GDM1 (cell line): ENCODE data around the gene GLRA2.

Source experiments
- DNase-seq: peaks from one replicate; lab custom pipeline; 2025; lab: John Stamatoyannopoulos, UW

Gene GLRA2

DNA sequence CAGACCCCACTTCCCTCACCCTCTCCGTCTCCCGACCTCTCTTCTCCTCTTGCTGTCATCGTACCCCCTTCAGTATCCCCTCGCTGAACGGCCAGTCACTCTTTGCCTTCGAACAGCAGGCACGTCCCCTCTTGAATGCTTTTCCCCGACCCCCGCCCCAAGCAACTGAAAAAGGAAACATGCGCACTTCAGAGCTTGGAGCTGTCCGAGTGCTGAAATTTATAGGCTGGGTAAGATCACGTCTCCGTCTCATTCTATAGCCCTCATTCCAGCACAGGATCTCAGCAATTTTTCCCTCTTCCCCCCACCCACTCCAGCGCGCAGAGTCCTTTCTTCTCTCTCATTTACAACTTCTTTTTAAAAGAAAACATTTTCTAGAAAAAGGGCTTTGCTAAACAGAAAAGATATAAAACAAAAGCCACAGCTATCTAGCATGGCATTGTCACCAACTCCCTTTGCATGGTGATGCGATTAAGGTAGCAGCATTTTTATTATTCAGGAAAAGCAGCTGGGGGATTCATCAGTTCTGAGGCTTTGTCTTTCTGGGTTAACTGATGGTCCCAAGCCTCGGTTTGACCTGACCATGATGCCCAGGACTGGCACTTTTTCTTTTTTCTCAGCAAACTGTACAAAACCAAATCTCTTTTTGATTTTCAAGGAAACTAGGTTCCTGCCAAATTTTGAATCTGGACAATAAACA is at the start of gene GLRA2:
TSS of gene GLRA2 (plus strand) at position 247 of the 700 bp plus-strand sequence. CDS start 522 bp downstream, outside the sequence.
- no peak for DNase-seq

DNA sequence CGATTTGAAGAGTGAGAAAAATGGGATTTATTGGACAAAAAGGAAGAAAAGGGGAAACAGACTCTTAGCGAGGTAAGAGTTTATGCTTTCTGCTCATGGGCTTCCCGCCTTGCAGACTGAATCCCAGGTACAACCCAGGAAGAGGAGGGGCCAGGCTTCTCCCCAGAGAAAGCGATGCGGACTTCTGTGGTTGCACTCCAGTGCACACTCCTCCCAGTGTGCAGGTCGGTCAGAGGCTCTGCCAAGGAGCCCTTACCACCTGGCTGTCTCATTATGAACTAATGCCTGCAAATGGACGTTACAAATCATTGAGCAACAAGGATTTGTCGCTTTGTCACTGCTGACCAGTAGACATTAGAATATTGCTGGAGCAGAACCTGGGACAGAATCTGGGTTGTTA is 39.9 kb upstream of the GLRA2 start:
- DNase-seq, result no peak

DNA sequence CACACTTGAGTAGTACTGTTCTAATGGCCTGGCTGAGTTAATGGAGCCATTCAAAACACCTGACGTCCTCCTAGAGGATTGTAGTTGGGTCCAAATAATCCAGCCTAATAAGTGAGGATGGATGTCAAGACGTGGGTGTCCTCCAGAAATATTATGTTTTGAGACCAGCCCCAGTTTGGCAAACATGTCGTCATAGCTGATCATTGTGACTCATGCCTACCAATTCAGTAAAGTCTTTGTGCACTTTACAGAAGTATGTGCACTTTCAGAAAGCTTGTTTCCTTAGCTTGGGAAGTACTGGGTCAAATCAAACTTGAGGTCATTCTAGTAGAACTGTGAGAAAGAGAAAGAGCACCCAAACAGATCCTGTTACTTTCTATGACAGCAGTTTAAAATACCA is 37.6 kb upstream of the GLRA2 start:
- DNase-seq, result no peak

DNA sequence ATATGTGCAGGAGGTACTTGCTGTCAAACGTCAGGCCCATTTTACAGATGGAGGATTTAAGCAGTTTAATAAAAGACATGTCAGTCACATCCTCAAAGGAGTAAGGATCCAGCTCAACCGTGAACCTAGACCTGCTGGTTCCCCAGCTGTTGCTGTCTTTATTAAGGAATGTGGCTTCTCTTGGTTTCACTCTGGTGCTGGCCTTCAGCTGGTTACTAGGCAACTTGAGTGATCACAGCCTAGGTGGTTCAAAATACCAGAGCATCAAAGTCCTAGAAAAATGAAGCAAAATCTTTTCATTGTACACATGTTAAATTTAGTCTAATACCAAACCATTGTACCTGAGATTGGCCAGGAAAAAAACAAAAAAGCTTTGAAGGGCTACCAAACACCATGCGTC is 32.7 kb upstream of the GLRA2 start:
- no peak for DNase-seq

DNA sequence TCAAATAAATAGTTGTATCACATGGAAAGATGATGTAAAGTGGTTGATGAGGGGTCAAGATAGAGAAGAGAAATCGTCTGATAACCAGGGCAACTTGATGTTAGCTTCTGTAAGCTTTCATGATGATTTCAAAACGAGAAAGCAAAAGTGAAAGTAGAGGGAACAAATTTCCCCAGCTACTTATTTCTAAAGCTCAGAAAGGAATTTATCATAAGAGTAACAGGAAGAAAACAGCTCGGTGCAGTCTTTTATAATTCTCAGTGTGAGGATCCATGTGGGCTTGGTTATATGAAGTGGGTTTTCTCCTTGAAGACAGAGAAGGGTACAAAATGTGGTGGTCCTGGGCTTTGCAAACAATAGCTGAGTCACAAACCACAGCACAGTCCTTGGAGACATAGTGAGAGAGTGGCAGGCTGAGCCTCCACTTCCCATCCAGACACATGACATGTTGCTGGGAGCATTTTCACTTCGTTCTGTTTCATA is 32.1 kb upstream of the GLRA2 start:
- peak; percentile 17 for DNase-seq

DNA sequence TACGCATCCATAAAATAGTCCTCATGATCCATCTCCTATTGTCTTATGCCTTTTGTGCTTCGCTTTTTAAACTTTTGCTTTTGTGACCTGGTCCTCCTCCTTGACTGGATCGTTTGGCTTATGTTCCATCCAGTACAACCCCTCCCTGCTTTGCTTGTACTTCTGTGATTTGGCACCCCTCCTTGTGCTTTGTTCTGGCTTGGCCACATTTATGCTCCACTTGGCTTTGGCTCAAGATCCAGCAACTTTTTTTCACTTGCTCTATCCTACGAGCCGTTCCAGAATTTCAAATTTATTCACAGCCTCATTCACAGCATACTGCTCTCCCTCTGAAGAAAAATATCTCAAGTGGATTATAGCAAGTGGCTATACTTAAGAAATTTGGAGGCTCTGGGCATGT is 28.0 kb upstream of the GLRA2 start:
- DNase-seq, result no peak

DNA sequence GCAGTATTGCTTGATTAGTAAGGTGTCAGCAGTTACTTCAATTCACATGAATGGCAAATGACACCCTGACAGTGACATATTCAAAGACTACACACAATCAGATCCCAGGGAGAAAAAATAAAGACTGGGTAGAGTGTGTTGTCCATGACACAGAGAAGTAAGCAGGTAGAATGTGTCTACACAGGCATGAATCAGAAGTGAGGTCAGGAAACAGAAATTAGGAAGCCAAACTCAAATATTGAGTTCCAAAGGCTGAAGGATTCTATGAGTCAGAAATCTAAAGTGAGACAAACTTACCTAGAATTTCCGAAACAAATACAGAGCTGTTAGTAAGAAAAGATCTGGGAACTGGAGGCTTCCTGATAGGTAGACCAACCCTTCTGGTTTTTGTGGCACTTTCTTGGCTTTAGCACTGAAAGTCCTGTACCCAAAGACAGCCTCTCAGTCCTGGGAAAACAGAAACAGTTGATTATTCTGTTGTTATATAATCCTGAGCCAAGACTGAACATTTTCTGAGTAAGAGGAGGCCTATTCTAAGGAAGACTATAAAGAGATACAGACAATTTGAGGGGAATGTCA is 24.3 kb upstream of the GLRA2 start:
- no peak for DNase-seq

DNA sequence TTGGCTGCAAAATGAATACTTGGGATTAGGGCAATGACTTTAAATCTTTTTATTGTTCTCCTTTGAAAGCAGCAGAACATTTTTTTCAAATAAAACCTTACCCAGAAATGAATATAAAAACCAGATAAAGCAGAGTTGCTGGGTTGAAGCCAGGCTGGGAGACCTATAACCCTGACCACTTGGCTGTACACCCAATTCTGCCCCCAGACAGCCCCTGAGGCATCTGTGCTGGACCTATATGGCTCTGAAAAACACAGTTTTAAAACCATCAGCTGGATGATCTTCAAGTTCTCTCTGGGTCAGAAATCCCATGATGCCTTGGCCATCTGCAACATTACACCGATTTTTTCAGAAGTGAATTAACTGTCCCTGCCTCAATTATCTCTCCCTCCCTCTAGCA is 23.7 kb upstream of the GLRA2 start:
- DNase-seq, result no peak

DNA sequence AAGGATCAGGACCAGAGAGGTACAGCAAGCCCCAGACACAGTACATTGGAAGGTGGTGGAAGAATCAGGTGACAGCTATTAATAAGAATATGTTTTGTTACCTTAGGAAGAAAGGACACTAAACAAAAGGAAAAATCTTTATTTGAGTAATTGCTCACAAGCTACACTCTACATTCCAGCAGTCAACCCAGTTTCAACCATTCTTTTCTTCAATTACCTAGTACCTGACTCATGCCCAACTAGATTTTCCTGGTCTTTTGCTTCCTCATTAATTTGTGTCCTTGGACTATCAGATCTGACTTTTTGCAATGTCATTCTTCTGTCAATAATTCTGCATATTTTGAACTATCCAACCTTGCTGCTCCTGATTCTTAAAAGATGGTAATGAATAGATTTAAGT is 22.5 kb upstream of the GLRA2 start:
- DNase-seq, result no peak

DNA sequence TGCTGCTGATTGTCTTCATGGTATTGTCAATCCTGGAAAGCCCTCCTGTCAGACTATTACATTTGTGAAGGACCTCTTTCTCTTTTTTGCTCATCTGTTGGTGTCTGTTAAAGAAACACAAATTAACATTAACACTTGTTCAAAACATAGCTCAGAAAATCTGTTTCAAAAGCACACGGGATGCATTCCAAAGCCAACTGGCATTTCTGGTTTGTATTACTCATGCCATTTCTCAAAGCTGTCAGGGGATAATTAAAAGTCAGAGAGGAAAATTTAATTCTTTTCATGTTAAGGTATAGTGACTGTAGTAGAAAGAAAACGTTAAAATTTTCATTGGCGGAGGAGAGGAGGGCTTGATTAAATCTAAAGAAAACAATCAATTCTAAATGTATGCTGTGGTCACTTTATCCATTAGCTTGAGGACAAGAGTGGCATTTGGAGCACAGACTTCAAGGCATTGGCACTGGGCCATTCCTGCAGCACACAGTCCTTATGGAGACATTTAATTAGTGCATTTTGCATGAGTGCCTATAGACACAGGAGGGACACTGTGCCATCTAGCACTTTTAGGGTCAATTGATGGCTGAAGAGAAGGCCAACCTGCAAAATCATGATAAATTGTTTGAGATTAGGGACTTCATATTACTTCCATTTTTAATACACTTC is 21.2 kb upstream of the GLRA2 start:
- no peak for DNase-seq

DNA sequence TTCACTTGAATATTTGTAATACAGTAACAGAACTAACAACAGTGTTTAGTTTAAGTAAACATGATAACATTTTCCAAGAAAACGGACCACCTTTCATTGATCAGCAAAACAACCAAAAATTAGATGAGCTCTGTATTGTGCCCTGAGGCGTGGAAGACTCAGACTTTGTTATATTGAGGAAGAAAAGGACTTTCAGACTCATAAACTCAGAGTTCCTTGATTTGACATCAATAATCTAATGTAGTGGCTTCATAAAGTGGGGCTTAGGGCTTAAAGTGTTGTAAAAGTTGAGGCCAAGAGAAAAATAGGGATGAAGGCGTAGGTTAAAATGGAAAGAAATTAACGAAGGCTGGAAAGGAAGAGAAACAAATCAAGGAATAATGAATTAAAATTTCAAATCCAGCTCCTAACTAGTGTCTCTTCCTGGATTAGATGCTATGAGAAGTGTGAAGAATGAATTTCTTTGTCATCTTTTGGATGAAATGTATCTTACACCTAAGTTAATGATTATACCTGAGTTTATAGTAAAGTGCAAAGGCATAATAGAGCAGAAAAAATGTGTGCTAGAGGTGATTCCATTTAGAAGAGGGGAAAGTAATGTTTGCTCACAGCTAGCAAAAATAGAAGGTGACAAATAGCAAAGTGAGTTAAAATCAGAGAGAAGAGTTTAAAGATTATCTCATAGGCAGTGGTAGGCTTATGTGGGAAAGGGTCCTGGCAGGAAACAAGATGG is 19.8 kb upstream of the GLRA2 start:
- no peak for DNase-seq

DNA sequence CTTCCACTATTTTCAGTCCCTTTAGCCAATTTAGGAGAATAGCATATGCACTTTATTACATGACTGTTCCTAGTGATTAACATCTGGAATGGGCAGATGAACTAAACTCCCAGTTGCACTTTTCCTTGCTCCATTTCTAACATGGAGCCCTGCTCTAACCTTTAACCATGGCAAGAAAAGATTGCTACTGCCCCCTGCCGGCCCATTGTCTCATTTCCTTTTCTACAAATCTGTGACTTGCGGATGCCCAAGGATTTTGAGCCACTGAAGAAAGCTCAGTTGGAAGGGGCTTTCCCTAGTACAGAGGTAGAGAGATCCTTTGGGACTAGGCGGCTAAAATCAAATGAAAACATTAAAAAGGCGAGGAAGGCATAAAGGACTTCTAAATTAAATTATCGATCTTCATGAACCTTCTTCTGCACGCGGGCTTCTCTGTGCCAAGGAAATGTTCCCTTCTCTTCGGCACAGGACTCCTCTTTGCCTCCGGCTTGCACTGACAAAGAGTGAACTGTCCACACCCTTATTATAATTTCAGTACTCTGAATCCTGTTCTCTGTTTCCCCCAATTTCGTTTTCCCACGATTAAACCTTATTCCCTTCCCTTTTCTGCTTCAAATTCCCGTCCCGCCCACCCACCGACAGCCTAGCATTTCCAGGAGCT is 577 bp upstream of the GLRA2 start:
- DNase-seq, result peak; percentile 2

DNA sequence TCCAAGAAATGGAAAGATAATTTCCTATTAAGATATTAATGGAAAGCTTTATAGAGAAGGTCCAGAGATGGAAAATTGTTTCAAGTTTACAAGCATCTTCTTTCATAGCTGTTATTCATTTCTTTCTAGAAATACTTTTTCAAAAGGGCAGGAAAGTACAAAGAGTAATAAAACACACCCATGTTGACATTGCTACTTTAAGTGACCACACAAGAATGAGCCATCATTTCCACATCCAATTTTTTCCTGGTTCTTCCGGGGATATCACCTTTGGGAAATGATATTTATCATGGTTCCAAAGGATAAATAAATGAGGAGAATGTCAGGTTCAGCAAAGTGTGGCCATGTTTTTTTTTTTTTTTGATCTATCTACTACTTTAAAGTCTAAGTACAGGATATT is 4.5 kb downstream of the GLRA2 start:
- no peak for DNase-seq

DNA sequence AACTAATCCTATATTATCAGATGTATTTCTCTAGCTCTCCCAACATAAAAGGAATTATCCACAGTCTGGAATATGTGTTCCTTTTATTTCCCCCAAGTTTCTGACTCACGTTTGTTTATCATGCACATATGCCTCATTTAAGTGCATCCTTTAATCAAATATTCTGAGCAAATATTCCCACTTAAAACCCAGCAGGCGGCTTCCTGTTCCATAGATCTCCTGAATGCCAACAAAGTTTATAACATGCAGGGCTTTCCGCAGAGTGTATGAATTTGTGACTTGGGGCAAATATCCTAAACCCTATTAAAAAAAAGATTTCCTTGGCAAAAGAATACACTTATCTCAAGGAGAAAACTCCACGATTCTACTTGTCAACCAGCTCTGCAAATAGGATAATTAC is 16.9 kb downstream of the GLRA2 start:
- no peak for DNase-seq

DNA sequence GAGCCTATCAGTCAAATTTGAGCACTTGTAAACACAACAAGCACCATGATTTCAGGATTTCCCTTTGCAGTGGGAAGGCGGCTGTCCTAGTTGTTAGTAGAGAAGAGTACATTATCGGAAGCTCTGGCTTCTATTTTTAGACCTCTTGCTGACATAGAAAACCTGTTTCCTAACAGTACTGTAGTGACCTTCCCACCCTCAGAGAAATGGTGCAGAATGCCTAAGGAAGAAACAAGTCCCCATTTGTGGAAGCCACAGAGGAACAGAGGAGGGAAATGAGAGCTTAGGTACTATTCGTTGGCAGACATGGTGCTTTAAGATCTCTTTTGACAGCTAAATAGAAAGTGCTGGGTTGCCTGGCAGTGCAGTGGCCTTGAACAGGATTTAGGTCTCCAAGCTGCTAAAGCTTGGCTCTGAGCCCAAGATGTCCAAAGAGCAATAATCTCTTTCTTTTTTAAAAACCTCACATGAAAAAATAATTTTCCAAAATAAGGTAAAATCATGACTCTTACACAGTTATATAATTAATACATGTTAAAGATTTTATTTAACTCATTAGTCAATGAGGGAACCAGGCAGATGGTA is 24.9 kb downstream of the GLRA2 start:
- DNase-seq, result no peak

DNA sequence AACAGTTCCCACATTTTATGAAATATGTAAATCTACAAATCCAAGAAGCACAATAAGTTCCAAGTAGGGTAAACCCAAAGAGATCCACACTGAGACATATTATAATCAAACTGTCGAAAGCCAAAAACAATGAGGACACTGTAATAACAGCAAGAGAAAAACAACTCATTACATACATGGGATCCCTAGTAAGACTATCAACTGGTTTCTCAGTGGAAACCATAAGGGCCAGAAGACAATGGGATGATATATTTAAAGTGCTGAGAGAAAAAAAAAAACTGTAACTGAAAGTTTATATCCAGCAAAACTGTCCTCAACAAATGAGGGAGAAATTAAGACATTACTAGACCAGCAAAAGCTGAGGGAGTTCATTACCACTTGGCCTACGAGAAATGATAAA is 34.7 kb downstream of the GLRA2 start:
- DNase-seq, result no peak

DNA sequence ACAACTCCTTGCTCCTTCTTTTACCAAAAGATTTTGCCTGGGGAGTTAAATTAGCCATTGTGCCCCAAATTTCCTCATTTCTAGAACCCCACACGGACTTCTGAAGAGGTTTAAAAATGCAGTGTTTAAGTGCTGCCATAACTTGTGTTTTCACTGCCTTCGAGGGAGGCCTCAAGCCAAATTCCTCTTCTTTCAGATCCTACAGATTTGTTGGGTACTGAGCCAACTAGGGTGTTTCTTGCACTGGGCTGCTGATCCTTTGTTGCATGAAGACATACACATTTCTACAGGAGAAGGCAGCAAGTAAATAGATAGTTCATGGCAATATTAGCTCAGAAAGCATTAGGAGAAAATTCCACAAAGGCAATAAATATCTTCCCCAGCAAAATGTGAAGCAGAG is 43.8 kb downstream of the GLRA2 start:
- DNase-seq, result no peak

DNA sequence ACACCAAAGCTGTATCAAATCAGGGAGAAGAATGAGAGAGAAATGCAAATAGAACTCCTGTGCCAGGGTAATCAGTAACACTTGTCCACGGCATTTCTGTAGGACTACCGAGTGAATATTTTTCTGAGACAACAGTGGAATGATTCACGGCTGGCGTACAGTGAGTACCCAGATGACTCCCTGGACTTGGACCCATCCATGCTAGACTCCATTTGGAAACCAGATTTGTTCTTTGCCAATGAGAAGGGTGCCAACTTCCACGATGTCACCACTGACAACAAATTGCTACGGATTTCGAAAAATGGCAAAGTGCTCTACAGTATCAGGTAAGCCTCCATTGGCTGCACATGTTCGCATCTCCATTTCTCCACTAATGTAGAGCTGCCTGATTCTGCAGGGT is 51.7 kb downstream of the GLRA2 start:
- no peak for DNase-seq

DNA sequence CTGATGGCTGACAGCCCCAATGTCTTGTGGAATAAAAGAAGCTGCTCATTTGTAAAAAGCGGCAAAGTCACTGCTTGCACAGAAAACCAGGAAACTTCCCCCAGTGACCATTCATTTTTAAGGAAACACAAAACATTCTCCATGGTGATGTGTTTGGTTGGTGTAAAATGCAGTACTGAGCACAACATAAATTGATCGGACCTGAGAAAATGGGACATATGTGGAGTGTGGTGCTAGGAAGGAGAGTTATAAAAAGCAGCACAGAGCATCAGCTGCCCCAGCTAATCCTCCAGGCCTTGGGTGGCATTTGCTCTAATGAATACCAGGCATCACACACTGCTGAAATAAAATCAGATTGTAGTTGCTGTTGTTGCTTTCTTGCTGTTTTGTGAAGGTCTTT is 55.2 kb downstream of the GLRA2 start:
- no peak for DNase-seq

DNA sequence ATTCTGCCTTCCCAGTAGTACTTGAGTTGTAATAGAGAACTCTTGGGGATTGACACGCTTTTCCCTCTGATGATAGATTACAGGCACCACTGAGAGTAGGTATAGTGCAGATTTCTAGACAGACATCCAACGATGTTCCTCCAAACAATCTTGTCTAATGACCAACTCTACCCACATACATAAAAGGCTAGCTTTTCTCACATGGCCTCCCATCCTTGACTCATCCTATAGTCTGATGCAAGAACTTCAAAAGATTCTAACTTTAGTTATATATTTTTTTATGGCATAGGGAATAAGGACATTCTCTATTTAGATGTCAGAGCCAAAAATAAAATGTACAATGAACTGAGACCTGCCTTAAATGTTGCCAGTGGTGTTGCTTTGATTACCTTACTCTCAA is 60.9 kb downstream of the GLRA2 start:
- no peak for DNase-seq

DNA sequence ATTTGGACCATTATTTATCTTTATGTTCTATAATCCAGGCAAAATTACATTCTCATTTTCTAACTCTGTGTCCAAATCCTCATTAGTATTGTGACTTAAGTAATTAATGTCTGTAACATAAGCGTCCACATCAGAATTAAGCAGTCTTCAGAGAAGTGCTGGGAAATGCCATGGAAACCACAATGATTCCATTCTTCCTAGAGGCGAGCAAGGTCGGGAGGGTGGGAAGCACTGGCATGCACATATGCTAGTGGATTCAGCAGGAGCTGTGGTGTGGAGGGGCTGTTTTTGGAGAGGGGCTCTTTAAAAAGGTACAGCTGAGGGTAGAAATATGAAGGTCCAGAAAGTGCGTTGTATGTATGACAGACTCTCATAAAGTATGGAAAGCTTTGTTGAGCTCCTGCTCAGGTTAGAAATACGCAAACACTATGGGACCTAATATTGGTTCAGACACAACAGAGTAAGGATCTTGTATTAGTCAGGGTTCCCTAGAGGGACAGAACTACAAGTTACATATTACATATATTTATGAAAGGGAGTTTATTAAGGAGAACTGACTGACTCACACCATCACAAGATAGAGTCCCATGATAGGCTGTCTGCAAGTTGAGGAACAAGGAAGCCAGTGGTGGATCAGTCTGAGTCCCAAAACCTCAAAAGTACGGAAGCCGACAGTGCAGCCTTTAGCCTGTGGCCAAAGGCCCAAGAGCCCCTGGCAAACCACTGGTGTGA is 61.5 kb downstream of the GLRA2 start:
- no peak for DNase-seq
